HG03045 (cell line): ENCODE measurements around the gene JMJD4.
A peak's percentile ranks its signal among the peaks of the same experiment; 100 is the strongest.

Experiments
- ATAC-seq: cut with Tn5 transposase; IDR thresholded peaks from one replicate; pipeline ENCODE4 v1.9.1; 2021; ENCODE audit warnings: mild to moderate bottlenecking, moderate library complexity; ENCODE audit not compliant: unreplicated experiment

Gene JMJD4

GRCh38 chr1:227734856-227735538, at the start of gene JMJD4, which contains the start of gene SNAP47:
Gene JMJD4 (minus strand): TSS chr1:227735302. CDS start chr1:227735273, 29 bp downstream.
Gene SNAP47 (plus strand): TSS chr1:227735435. CDS start chr1:227747737, 12,302 bp downstream.
- ATAC-seq, result peak; percentile 94

- no peak for ATAC-seq
Measured at GRCh38 chr1:227782226-227782625, 47.1 kb upstream of the JMJD4 start.

GRCh38 chr1:227781314-227781930, 46.3 kb upstream of the JMJD4 start:
- no peak for ATAC-seq

GRCh38 chr1:227780101-227781044, 45.3 kb upstream of the JMJD4 start:
- ATAC-seq, result no peak

GRCh38 chr1:227779685-227780084, 44.6 kb upstream of the JMJD4 start:
- ATAC-seq, result no peak

- no peak for ATAC-seq
Measured at GRCh38 chr1:227779021-227779441, 43.9 kb upstream of the JMJD4 start.

GRCh38 chr1:227778401-227778947, 43.4 kb upstream of the JMJD4 start:
- no peak for ATAC-seq

- ATAC-seq, result no peak
Measured at GRCh38 chr1:227777646-227778045, 42.5 kb upstream of the JMJD4 start.

GRCh38 chr1:227777156-227777555, 42.1 kb upstream of the JMJD4 start:
- no peak for ATAC-seq

GRCh38 chr1:227776331-227776771, 41.2 kb upstream of the JMJD4 start:
- ATAC-seq, result no peak

GRCh38 chr1:227775841-227776240, 40.7 kb upstream of the JMJD4 start:
- no peak for ATAC-seq

- ATAC-seq, result no peak
Measured at GRCh38 chr1:227774821-227775661, 39.9 kb upstream of the JMJD4 start.

GRCh38 chr1:227774051-227774731, 39.1 kb upstream of the JMJD4 start:
- no peak for ATAC-seq

GRCh38 chr1:227773558-227773957, 38.5 kb upstream of the JMJD4 start:
- ATAC-seq, result no peak

- no peak for ATAC-seq
Measured at GRCh38 chr1:227771771-227772170, 36.7 kb upstream of the JMJD4 start.

GRCh38 chr1:227771326-227771725, 36.2 kb upstream of the JMJD4 start:
- ATAC-seq, result no peak

- ATAC-seq, result no peak
Measured at GRCh38 chr1:227770812-227771211, 35.7 kb upstream of the JMJD4 start.

- no peak for ATAC-seq
Measured at GRCh38 chr1:227769936-227770494, 34.9 kb upstream of the JMJD4 start.
